Transverse colon (tissue), 4 donors: ENCODE data around the gene LRFN2. TPM values are rescaled to one million over a fixed set of nuclear protein-coding genes. Genes with fewer than 3 reads are reported as not detected.

Source experiments
- DNase-seq: peaks from one replicate; pipeline ENCODE4 v3.0.0-alpha.2; 2019
- H3K27ac ChIP-seq, 4 donors: fragments of 200-600 bp; sonication (generic); 2 replicates each; pipeline ENCODE4 v1.5.1; 2016 to 2018; ENCODE audit warnings: inconsistent platforms in 4 of 4
- H3K27me3 ChIP-seq: fragments of 200-600 bp; sonication (generic); 2 replicates; pipeline ENCODE4 v1.5.1; 2017; ENCODE audit warnings: inconsistent platforms
- H3K36me3 ChIP-seq, 4 donors: fragments of 200-600 bp; sonication (generic); 2 replicates each; pipeline ENCODE4 v1.5.1; 2017 to 2019; ENCODE audit warnings: inconsistent platforms in 4 of 4
- H3K4me1 ChIP-seq, 4 donors: fragments of 200-600 bp; sonication (generic); 2 replicates each; pipeline ENCODE4 v1.5.1; 2017 to 2020; ENCODE audit warnings: inconsistent platforms in 4 of 4
- H3K4me3 ChIP-seq, 4 donors: fragments of 200-600 bp; sonication (generic); 1 replicate in 1 of 4; 2 replicates in 3 of 4; pipeline versions ENCODE4 v1.5.1 to v1.6.1; 2017 to 2019; ENCODE audit warnings: inconsistent platforms in 4 of 4
- H3K9me3 ChIP-seq, 2 donors: fragments of 200-600 bp; sonication (generic); 2 replicates each; pipeline ENCODE4 v1.5.1; 2017 to 2019; ENCODE audit warnings: inconsistent platforms in 2 of 2
- CTCF ChIP-seq, 5 experiments: fragments of 200-600 bp in 3 of 5; fragments of 450-650 bp in 2 of 5; sonication (generic) in 3 of 5; IDR thresholded peaks; 1 replicate in 2 of 5; 2 replicates in 3 of 5; pipeline ENCODE4 v1.5.1; 2016 to 2017; ENCODE audit warnings: antibody characterized with exemption in 5 of 5, inconsistent platforms in 3 of 5, mild to moderate bottlenecking in 2 of 5, moderate library complexity in 1 of 5
- EP300 ChIP-seq: sonication (generic); formaldehyde crosslinking; IDR thresholded peaks from one replicate; pipeline ENCODE4 v1.6.1; 2017; ENCODE audit warnings: antibody characterized with exemption, low read depth
- POLR2A ChIP-seq: fragments of 450-650 bp; IDR thresholded peaks from one replicate; pipeline ENCODE4 v1.6.1; 2016; ENCODE audit warnings: antibody characterized with exemption, mild to moderate bottlenecking, moderate library complexity
- POLR2AphosphoS5 ChIP-seq, 3 donors: sonication (generic); formaldehyde crosslinking; IDR thresholded peaks; one replicate each; pipeline ENCODE4 v1.6.1; 2016; ENCODE audit warnings: antibody characterized with exemption in 3 of 3
- WGBS, 2 donors: methylation state at CpG; one replicate each; pipeline ENCODE4 v1.1.5; 2018; ENCODE audit warnings: low coverage in 1 of 2; 5-methylcytosine and 5-hydroxymethylcytosine counted together
- in situ Hi-C, 4 donors: fragments of 200-750 bp; cut with MboI; loops; one replicate each; pipeline versions ENCODE4 v1.15.0 to v1.15.1; 2017; ENCODE audit warnings: low sequenced_read_pairs in 3 of 4, low pct_ligation_motif_present in 1 of 4, low pct_unique_long_range_greater_than_20kb in 1 of 4
- intact Hi-C: fragments of 100-400 bp; cut with DNase I; formaldehyde crosslinking; loops from one replicate; pipeline ENCODE4 v1.15.1; 2023; ENCODE audit warnings: low total_unique reads
- total RNA-seq, 4 donors: library from RNA; depleted of rRNA; stranded (reverse); fragments of >200 nt; gene quantifications; one replicate each; pipeline ENCODE4 v1.1.0, GENCODE V29; 2016

LRFN2 gene
- total RNA-seq, 4 donors from 2014 or later = 0.40 to 0.41 TPM; not detected in 2

GRCh38 chr6:40611912-40612311, 24.7 kb upstream of the LRFN2 start:
- TF ChIP-seq EP300 (no peak), CTCF (IDR thresholded peaks at IDR 0.05) (no peak), POLR2AphosphoS5 (IDR thresholded peaks at IDR 0.05) (no peak), POLR2A (no peak)
- DNase-seq = no peak
- Histone ChIP-seq H3K4me3 (no peak overlapping the region), H3K27ac (no peak overlapping the region), H3K9me3 (no peaks in the 10 kb centered on the region), H3K27me3 (peaks cover 47% of the 10 kb centered on the region), H3K36me3 (no peaks in the 10 kb centered on the region), H3K4me1 (no peaks in the 10 kb centered on the region)
- 77 to 90% methylated on average over 2 to 8 of the region's 8 CpGs for WGBS, 2 donors
- in situ Hi-C loops = no loop called here
- intact Hi-C loops = no loop called here

DNA sequence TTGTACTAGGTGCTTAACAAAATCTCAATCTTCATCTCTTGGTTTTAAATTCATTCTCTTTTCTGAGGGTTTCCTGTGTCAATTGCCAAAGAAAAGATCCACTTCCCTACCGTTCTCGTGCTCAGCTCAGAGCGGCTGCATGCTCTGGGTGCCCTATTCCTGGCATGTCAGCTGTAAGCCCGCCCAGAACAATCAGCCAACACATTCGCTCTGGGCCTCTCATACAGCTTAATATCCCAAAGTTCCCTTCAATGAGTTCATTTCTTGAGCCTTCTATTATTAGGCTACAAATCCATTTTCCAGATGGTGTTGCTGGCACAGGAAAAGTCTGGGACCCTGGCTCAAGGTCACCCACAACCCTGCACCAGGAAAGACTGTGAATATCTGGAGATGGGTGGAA, 24.3 kb upstream of the LRFN2 start:
- in situ Hi-C loops (no loop called here), intact Hi-C loops (no loop called here)
- Histone ChIP-seq H3K4me1 (no peaks in the 10 kb centered on the region), H3K27ac (no peak overlapping the region), H3K27me3 (peaks cover 48% of the 10 kb centered on the region), H3K9me3 (no peaks in the 10 kb centered on the region), H3K4me3 (no peak overlapping the region), H3K36me3 (no peaks in the 10 kb centered on the region)
- 80 to 89% methylated on average over 5 of the region's 5 CpGs for WGBS, 2 donors
- no peak for DNase-seq
- TF ChIP-seq POLR2AphosphoS5 (IDR thresholded peaks at IDR 0.05) (no peak), POLR2A (no peak), EP300 (no peak), CTCF (IDR thresholded peaks at IDR 0.05) (no peak)

DNA sequence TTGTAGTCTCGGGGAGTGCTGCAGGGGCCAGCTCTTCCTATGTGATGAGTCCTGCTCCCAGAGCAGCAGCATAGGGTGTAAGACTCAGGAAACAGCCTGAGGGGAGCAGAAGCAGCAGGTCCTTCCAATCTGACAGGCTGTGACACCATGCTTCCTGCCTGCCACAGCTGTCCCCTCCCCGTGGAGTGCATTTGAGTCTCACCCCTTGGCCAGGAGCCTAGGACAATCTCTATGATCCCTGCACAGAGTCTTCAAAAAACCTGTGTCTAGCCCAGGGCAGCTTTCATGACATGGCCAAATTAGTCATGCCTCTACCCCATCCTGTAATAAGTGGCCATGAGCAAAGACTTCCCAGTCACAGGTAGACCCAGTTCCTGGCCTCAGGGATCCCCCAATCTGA, 23.1 kb upstream of the LRFN2 start:
- TF ChIP-seq EP300 (no peak), POLR2A (no peak), POLR2AphosphoS5 (IDR thresholded peaks at IDR 0.05) (no peak), CTCF (IDR thresholded peaks at IDR 0.05) (no peak)
- Histone ChIP-seq H3K4me1 (no peaks in the 10 kb centered on the region), H3K27ac (no peak overlapping the region), H3K4me3 (no peak overlapping the region), H3K9me3 (no peaks in the 10 kb centered on the region), H3K36me3 (no peaks in the 10 kb centered on the region), H3K27me3 (peaks cover 46% of the 10 kb centered on the region)
- DNase-seq = no peak
- 30% methylated on average over 2 of the region's 2 CpGs; no CpG with 5 or more reads in 1 of the 2 donors for WGBS, 2 donors
- intact Hi-C loops (no loop called here), in situ Hi-C loops (no loop called here)

DNA sequence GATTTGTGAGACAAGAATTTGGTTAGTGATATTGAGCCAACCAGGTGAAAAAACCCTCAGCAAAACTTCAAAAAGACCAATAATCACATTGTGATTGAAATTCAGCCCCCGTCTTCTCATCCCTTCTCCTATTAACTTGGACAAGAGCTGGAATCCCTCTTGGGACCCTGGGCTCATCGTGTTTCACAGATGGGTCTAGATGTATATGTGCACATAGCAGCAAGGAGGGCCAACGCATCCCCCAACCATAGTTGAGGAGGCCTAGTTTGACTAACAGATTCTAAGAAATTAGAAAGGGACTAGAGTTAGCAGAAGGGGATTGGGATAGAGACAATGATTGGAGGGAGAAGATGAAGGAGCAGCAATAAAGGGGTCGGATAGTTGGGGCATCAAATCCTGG, 19.8 kb upstream of the LRFN2 start:
- Histone ChIP-seq H3K27me3 (peaks cover 25% of the 10 kb centered on the region), H3K4me3 (no peak overlapping the region), H3K9me3 (no peaks in the 10 kb centered on the region), H3K36me3 (no peaks in the 10 kb centered on the region), H3K4me1 (no peaks in the 10 kb centered on the region), H3K27ac (no peak overlapping the region)
- DNase-seq = no peak
- in situ Hi-C loops (no loop called here), intact Hi-C loops (no loop called here)
- TF ChIP-seq POLR2AphosphoS5 (IDR thresholded peaks at IDR 0.05) (no peak), EP300 (no peak), CTCF (IDR thresholded peaks at IDR 0.05) (no peak), POLR2A (no peak)
- whole genome bisulfite sequencing, 2 donors = 75 to 93% methylated on average over 4 of the region's 4 CpGs
